Measurements from ENCODE around the gene TMEM208. TPM values are rescaled to one million over a fixed set of nuclear protein-coding genes. Genes with fewer than 3 reads are reported as not detected.

TMEM208 gene
- total RNA-seq, 1 donor from 2014 or later = 47.5 TPM

DNA sequence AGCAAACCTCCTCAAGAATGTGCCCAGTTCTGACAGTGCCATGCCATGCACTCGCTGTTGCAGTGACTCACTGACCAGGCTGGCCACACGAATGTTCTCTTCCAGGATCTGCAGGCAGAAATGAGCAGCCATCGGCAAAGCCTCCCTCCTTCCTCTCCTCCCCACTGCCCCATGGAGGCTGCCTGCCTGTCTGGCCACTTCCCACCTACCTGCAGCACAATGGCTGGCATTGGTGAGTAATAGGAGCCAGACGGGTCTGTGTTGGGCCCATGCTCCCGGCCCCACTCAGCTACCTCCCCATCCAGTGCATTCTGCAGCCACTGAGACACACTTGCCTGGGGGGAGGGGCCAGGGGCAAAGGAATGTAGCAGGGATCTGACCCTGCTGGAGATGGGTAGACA lies 40.4 kb upstream of the TMEM208 start:
- H3K36me3 ChIP-seq (ENCODE audit: insufficient read depth, low read length) = no peaks in the 10 kb centered on the region
- no peaks in the 10 kb centered on the region for H3K9me3 ChIP-seq (ENCODE audit: insufficient read depth, low read depth, low read length)
- no peak overlapping the region for H3K27ac ChIP-seq (ENCODE audit: low read depth, low read length)
- DNase-seq (ENCODE audit: low read depth) (no peak), FAIRE-seq (no peak)
- H3K36me3 Mint-ChIP-seq (ENCODE audit: low read depth, unreplicated experiment) = no peaks in the 10 kb centered on the region
- no peak overlapping the region for H2AFZ ChIP-seq (ENCODE audit: low read depth, low read length)
- no peak overlapping the region for H3K4me3 ChIP-seq (ENCODE audit: insufficient read depth, low read depth, low read length)
- H3K79me2 ChIP-seq (ENCODE audit: insufficient read depth, low read length) = peaks cover 12% of the 10 kb centered on the region
- no peak overlapping the region for H3K27ac Mint-ChIP-seq (ENCODE audit: unreplicated experiment)
- peaks cover 26% of the 10 kb centered on the region for H3K4me1 ChIP-seq (ENCODE audit: insufficient read depth, low read length)
- peaks cover 27% of the 10 kb centered on the region for H4K20me1 ChIP-seq (ENCODE audit: insufficient read depth, low read length)
- no peaks in the 10 kb centered on the region for H3K27me3 Mint-ChIP-seq (ENCODE audit: low read depth, unreplicated experiment)
- TF ChIP-seq, protein P1, sequence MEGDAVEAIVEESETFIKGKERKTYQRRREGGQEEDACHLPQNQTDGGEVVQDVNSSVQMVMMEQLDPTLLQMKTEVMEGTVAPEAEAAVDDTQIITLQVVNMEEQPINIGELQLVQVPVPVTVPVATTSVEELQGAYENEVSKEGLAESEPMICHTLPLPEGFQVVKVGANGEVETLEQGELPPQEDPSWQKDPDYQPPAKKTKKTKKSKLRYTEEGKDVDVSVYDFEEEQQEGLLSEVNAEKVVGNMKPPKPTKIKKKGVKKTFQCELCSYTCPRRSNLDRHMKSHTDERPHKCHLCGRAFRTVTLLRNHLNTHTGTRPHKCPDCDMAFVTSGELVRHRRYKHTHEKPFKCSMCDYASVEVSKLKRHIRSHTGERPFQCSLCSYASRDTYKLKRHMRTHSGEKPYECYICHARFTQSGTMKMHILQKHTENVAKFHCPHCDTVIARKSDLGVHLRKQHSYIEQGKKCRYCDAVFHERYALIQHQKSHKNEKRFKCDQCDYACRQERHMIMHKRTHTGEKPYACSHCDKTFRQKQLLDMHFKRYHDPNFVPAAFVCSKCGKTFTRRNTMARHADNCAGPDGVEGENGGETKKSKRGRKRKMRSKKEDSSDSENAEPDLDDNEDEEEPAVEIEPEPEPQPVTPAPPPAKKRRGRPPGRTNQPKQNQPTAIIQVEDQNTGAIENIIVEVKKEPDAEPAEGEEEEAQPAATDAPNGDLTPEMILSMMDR (IDR thresholded peaks at IDR 0.05; ENCODE audit: insufficient read depth, low read depth, low read length) = no peak
- no peak for TF ChIP-seq EZH2 (IDR thresholded peaks at IDR 0.05; ENCODE audit: insufficient read depth, low read length)
- H3K4me3 Mint-ChIP-seq (ENCODE audit: unreplicated experiment) = no peak overlapping the region
- no peaks in the 10 kb centered on the region for H3K9me3 Mint-ChIP-seq (ENCODE audit: unreplicated experiment)
- H3K4me1 Mint-ChIP-seq (ENCODE audit: low read depth, unreplicated experiment) = peaks cover 15% of the 10 kb centered on the region
- H3K4me2 ChIP-seq (ENCODE audit: low read length) = no peak overlapping the region
- H3K27me3 ChIP-seq (ENCODE audit: insufficient read depth, low read length) = no peaks in the 10 kb centered on the region
- no peak overlapping the region for H3K9ac ChIP-seq (ENCODE audit: low read length)

DNA sequence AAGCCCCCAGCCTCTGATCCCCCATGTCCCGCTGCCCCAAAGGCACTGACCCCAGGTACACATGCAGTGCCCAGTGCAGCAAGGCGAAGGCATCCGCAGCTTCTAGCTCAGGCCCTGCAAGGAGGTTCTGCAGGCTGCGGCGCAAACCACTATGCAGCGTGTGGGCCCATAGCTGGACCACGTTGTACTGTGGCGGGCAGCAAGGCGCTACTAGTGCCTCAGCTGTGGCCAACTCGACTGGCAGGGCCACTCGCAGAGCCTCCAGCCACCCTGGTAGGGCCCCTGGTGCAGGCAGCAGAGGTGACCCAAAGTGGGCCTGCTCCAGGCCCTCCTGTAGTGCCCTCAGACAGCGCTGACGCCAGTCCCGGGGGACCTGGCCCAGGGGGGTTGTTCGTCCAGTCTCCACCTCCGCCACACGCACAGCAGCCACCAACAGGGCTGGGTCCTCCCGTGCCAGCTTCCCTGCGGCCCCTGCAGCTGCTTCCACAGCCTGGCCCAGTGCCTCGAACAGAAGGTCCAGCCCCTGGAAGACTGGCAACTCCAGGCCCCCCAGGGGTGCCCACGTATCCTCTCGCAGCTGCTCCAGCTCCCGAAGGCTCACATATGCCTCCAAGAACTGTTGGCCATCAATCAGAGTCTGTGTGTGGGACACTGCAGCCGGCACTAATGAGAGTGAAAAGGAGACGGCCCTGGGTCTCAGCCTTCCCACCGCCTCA lies 39.6 kb upstream of the TMEM208 start:
- H3K27ac Mint-ChIP-seq (ENCODE audit: unreplicated experiment) = no peak overlapping the region
- TF ChIP-seq, protein P1 (IDR thresholded peaks at IDR 0.05; ENCODE audit: insufficient read depth, low read depth, low read length) = no peak
- TF ChIP-seq EZH2 (IDR thresholded peaks at IDR 0.05; ENCODE audit: insufficient read depth, low read length) = no peak
- H3K4me1 Mint-ChIP-seq (ENCODE audit: low read depth, unreplicated experiment) = peaks cover 15% of the 10 kb centered on the region
- no peak overlapping the region for H3K9ac ChIP-seq (ENCODE audit: low read length)
- H3K79me2 ChIP-seq (ENCODE audit: insufficient read depth, low read length) = peaks cover 14% of the 10 kb centered on the region
- no peaks in the 10 kb centered on the region for H3K27me3 Mint-ChIP-seq (ENCODE audit: low read depth, unreplicated experiment)
- no peak overlapping the region for H2AFZ ChIP-seq (ENCODE audit: low read depth, low read length)
- H3K36me3 Mint-ChIP-seq (ENCODE audit: low read depth, unreplicated experiment) = no peaks in the 10 kb centered on the region
- H3K9me3 ChIP-seq (ENCODE audit: insufficient read depth, low read depth, low read length) = no peaks in the 10 kb centered on the region
- no peak overlapping the region for H3K4me3 Mint-ChIP-seq (ENCODE audit: unreplicated experiment)
- H3K36me3 ChIP-seq (ENCODE audit: insufficient read depth, low read length) = no peaks in the 10 kb centered on the region
- no peaks in the 10 kb centered on the region for H3K9me3 Mint-ChIP-seq (ENCODE audit: unreplicated experiment)
- FAIRE-seq (no peak), DNase-seq (ENCODE audit: low read depth) (no peak)
- no peak overlapping the region for H3K4me3 ChIP-seq (ENCODE audit: insufficient read depth, low read depth, low read length)
- no peaks in the 10 kb centered on the region for H3K27me3 ChIP-seq (ENCODE audit: insufficient read depth, low read length)
- H3K27ac ChIP-seq (ENCODE audit: low read depth, low read length) = no peak overlapping the region
- H3K4me1 ChIP-seq (ENCODE audit: insufficient read depth, low read length) = peaks cover 21% of the 10 kb centered on the region
- no peak overlapping the region for H3K4me2 ChIP-seq (ENCODE audit: low read length)
- H4K20me1 ChIP-seq (ENCODE audit: insufficient read depth, low read length) = peaks cover 22% of the 10 kb centered on the region

DNA sequence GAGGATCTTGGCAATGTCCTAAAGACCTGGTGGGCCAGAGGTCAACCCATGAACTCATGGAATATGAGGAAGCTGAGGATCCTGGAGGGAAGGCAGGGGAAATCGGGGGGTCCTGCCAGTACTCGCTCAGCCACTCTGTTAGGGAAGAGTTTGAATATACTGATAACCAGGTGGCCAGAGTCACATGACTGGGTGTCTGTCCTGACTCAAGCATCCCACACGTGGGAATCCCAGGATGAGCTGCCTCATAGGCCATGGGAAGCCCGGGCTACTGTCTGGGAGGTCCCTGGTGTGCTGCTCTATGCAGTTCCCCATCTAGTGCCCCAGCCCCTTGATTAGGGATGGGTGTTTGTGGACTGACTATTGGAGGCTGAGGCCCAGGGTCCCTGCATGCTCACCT lies 38.6 kb upstream of the TMEM208 start:
- H3K4me2 ChIP-seq (ENCODE audit: low read length) = no peak overlapping the region
- peaks cover 18% of the 10 kb centered on the region for H3K4me1 ChIP-seq (ENCODE audit: insufficient read depth, low read length)
- no peak for DNase-seq (ENCODE audit: low read depth)
- H3K27me3 ChIP-seq (ENCODE audit: insufficient read depth, low read length) = no peaks in the 10 kb centered on the region
- H3K9ac ChIP-seq (ENCODE audit: low read length) = no peak overlapping the region
- H3K9me3 ChIP-seq (ENCODE audit: insufficient read depth, low read depth, low read length) = no peaks in the 10 kb centered on the region
- no peak overlapping the region for H2AFZ ChIP-seq (ENCODE audit: low read depth, low read length)
- H3K9me3 Mint-ChIP-seq (ENCODE audit: unreplicated experiment) = no peaks in the 10 kb centered on the region
- no peaks in the 10 kb centered on the region for H3K27me3 Mint-ChIP-seq (ENCODE audit: low read depth, unreplicated experiment)
- H3K27ac ChIP-seq (ENCODE audit: low read depth, low read length) = no peak overlapping the region
- H4K20me1 ChIP-seq (ENCODE audit: insufficient read depth, low read length) = peaks cover 30% of the 10 kb centered on the region
- TF ChIP-seq EZH2 (IDR thresholded peaks at IDR 0.05; ENCODE audit: insufficient read depth, low read length) = no peak
- TF ChIP-seq, protein P1 (IDR thresholded peaks at IDR 0.05; ENCODE audit: insufficient read depth, low read depth, low read length) = no peak
- no peak overlapping the region for H3K4me3 ChIP-seq (ENCODE audit: insufficient read depth, low read depth, low read length)
- H3K36me3 ChIP-seq (ENCODE audit: insufficient read depth, low read length) = no peaks in the 10 kb centered on the region
- peaks cover 22% of the 10 kb centered on the region for H3K4me1 Mint-ChIP-seq (ENCODE audit: low read depth, unreplicated experiment)
- H3K27ac Mint-ChIP-seq (ENCODE audit: unreplicated experiment) = no peak overlapping the region
- no peaks in the 10 kb centered on the region for H3K36me3 Mint-ChIP-seq (ENCODE audit: low read depth, unreplicated experiment)
- H3K4me3 Mint-ChIP-seq (ENCODE audit: unreplicated experiment) = peak overlapping the region; percentile 71
- peaks cover 14% of the 10 kb centered on the region for H3K79me2 ChIP-seq (ENCODE audit: insufficient read depth, low read length)
- no peak for FAIRE-seq
